ENCODE measurements around the gene MDM1. TPM values are rescaled to one million over a fixed set of nuclear protein-coding genes. Genes with fewer than 3 reads are reported as not detected.

Gene MDM1
- total RNA-seq, 6 experiments from 2014 or later, result 7.3 to 9.1 (median 7.8) TPM

DNA sequence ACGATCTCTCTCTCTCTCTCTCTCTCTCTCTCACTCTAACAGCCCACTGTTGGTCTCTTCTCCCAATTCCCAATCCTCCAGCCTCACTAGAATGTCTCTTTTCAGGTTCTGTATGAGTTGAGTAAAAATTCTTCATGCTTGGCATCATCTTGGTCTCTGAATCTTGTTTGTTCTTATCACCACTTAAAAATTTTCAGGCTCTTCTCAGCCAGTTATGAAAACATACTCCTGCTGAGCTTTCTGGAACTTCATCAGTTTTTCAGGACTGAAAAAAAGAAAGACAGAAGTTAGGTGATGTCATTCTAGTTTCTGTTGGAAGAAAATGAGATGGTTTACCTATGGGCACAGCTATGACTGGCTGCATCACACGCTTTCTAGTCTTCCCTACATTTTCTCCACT, 67.3 kb downstream of the MDM1 start:
- H3K4me3 Mint-ChIP-seq, result no peak overlapping the region
- TF ChIP-seq, protein P1, sequence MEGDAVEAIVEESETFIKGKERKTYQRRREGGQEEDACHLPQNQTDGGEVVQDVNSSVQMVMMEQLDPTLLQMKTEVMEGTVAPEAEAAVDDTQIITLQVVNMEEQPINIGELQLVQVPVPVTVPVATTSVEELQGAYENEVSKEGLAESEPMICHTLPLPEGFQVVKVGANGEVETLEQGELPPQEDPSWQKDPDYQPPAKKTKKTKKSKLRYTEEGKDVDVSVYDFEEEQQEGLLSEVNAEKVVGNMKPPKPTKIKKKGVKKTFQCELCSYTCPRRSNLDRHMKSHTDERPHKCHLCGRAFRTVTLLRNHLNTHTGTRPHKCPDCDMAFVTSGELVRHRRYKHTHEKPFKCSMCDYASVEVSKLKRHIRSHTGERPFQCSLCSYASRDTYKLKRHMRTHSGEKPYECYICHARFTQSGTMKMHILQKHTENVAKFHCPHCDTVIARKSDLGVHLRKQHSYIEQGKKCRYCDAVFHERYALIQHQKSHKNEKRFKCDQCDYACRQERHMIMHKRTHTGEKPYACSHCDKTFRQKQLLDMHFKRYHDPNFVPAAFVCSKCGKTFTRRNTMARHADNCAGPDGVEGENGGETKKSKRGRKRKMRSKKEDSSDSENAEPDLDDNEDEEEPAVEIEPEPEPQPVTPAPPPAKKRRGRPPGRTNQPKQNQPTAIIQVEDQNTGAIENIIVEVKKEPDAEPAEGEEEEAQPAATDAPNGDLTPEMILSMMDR (IDR thresholded peaks at IDR 0.05), result no peak
- H3K9me3 Mint-ChIP-seq, result no peaks in the 10 kb centered on the region
- peak; percentile 41 for DNase-seq
- H3K4me1 Mint-ChIP-seq (ENCODE audit: low read depth), result peaks cover 29% of the 10 kb centered on the region
- H3K27ac Mint-ChIP-seq, result peak overlapping the region; percentile 19; the same call in 1 of the 2 replicates
- H3K36me3 Mint-ChIP-seq (ENCODE audit: low read depth), result no peaks in the 10 kb centered on the region
- peaks cover 18% of the 10 kb centered on the region for H3K27me3 Mint-ChIP-seq (ENCODE audit: insufficient read depth)

DNA sequence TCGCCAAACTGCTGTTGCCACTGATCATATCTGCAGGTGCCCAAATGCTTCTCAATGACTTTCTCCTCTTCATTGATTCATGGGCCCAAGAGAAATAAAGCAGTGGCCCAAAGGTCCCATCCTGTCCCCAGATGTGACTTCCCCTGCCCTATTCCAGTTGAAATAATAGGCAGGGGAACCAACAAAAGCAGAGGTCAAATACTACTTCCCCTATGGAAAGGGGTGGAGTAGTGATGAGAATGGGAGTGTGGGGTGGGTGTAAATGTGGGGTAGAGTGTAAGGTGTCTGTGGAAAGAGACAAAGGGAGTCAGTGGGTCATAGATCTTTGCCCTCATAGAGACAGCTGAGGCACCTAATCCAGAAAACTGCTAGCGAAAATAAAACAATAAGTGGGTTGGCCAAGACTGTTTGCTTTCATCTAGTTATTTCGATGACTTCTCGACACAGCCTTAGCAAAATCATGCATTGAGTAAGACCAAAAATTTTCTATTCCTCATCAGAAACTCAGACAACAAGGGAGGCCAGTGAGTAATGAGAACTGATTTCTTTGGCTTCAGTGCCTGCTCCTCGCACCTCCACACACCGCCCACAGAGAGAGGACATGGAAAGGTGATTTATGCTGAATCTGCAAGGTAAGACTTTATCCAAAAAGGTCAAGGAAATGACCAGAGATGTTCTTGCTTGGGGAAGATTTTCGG, 67.9 kb downstream of the MDM1 start:
- Mint-ChIP-seq H3K4me1 (ENCODE audit: low read depth) (peaks cover 34% of the 10 kb centered on the region), H3K9me3 (no peaks in the 10 kb centered on the region), H3K27me3 (ENCODE audit: insufficient read depth) (peaks cover 13% of the 10 kb centered on the region), H3K4me3 (no peak overlapping the region), H3K27ac (no peak overlapping the region; the same call in 1 of the 2 replicates), H3K36me3 (ENCODE audit: low read depth) (no peaks in the 10 kb centered on the region)
- DNase-seq, result no peak
- TF ChIP-seq, protein P1 (IDR thresholded peaks at IDR 0.05), result no peak

- no peaks in the 10 kb centered on the region for H3K9me3 Mint-ChIP-seq
- no peak overlapping the region for H3K27ac Mint-ChIP-seq
- H3K4me1 Mint-ChIP-seq (ENCODE audit: low read depth), result peaks cover 39% of the 10 kb centered on the region
- H3K27me3 Mint-ChIP-seq (ENCODE audit: insufficient read depth), result peaks cover 15% of the 10 kb centered on the region
- H3K36me3 Mint-ChIP-seq (ENCODE audit: low read depth), result no peaks in the 10 kb centered on the region
- no peak overlapping the region for H3K4me3 Mint-ChIP-seq
- TF ChIP-seq, protein P1 (IDR thresholded peaks at IDR 0.05), result no peak
- no peak for DNase-seq
Observed at GRCh38 chr12:68263366-68263765, 68.8 kb downstream of the MDM1 start.

DNA sequence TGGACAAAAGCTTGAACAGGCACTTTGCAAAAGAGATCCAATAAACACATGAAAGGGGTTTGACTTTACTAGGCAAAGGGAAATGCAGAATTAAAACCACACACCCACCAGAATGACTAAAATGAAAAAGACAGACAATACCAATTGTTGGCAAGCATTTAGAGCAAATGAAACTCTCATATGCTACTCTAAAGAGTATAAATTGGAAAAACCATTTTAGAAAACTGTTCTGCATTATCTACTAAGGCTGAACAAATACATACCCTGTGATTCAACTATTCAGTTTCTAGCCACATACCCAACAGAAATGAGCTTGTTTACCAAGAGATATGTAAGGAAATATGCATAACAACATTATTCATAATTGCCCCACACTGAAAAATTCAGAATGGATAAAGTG, 70.3 kb downstream of the MDM1 start:
- H3K27ac Mint-ChIP-seq, result no peak overlapping the region

GRCh38 chr12:68260153-68260552, 72.0 kb downstream of the MDM1 start:
- Mint-ChIP-seq H3K27ac (no peak overlapping the region), H3K27me3 (ENCODE audit: insufficient read depth) (peaks cover 32% of the 10 kb centered on the region), H3K36me3 (ENCODE audit: low read depth) (no peaks in the 10 kb centered on the region), H3K9me3 (no peaks in the 10 kb centered on the region), H3K4me3 (no peak overlapping the region), H3K4me1 (ENCODE audit: low read depth) (peaks cover 24% of the 10 kb centered on the region)
- no peak for DNase-seq
- TF ChIP-seq, protein P1 (IDR thresholded peaks at IDR 0.05), result no peak

More for the DNA sequence above, 70.3 kb downstream of the MDM1 start:
- no peak for DNase-seq
- Mint-ChIP-seq H3K27me3 (ENCODE audit: insufficient read depth) (peaks cover 23% of the 10 kb centered on the region), H3K4me1 (ENCODE audit: low read depth) (peaks cover 32% of the 10 kb centered on the region), H3K9me3 (no peaks in the 10 kb centered on the region), H3K4me3 (no peak overlapping the region), H3K36me3 (ENCODE audit: low read depth) (no peaks in the 10 kb centered on the region)
- TF ChIP-seq, protein P1 (IDR thresholded peaks at IDR 0.05), result no peak
